Measurements from ENCODE around the gene CD9. TPM values are rescaled to one million over a fixed set of nuclear protein-coding genes. Genes with fewer than 3 reads are reported as not detected.

The CD9 gene
- total and polyA plus RNA-seq, 2 experiments from 2014 or later: 14.7 to 15.8 TPM

DNA sequence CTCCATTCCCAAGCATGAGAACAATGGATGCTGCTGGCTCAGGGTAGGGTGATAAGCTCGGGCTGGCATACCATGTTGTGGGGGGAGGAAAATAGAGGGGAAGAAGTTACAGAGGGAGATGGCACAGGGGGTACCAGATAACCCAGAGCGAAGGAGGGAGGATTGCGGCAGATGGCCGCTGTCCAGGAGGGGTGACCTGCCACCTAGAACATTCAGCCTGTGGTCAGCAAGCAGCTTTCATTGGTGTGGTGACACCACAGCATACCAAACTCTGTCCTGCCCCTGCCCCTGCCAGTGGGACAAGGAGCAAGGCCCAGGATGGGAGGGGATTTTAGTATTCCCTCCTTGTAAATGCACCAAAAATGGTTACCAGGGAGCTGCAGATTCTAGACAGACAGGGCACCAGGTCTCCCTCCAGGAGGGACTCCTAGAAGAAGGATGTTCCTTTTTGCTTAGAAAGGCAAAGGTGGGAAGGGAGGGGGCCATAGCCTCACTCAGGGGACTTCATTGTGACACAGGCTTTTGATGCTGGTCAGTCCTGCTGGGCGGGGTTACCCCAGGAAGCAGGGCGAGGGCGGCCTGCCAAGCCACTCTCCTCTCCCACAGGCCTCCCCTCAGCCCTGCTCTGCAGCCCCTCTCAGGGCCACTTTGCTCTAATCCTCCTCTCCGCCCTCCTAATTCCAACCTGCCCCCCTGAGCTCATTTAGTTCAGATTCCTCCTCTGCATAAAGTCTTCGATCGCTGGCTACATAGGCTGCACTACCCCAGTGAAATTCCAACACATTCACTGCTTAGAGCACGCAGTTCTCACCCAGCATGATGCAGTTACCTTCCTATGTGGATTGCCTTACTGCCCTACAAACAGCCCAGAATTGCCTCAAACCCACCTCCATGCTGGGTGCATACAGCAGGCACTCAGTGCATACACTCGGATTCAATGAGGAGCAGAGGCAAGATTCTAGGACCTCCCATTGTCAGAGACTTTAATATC is 74.3 kb downstream of the CD9 start:
- DNase-seq (ENCODE audit: low read depth in 1 of 2, low spot score in 1 of 2): no peak
- Histone ChIP-seq H3K4me1 (ENCODE audit: low read depth) (peaks cover 12% of the 10 kb centered on the region), H3K27me3 (peaks cover 6% of the 10 kb centered on the region), H3K4me3 (no peak overlapping the region), H3K27ac (no peak overlapping the region), H3K9me3 (ENCODE audit: low read depth) (no peaks in the 10 kb centered on the region), H3K36me3 (no peaks in the 10 kb centered on the region)
- TF ChIP-seq, protein P1, sequence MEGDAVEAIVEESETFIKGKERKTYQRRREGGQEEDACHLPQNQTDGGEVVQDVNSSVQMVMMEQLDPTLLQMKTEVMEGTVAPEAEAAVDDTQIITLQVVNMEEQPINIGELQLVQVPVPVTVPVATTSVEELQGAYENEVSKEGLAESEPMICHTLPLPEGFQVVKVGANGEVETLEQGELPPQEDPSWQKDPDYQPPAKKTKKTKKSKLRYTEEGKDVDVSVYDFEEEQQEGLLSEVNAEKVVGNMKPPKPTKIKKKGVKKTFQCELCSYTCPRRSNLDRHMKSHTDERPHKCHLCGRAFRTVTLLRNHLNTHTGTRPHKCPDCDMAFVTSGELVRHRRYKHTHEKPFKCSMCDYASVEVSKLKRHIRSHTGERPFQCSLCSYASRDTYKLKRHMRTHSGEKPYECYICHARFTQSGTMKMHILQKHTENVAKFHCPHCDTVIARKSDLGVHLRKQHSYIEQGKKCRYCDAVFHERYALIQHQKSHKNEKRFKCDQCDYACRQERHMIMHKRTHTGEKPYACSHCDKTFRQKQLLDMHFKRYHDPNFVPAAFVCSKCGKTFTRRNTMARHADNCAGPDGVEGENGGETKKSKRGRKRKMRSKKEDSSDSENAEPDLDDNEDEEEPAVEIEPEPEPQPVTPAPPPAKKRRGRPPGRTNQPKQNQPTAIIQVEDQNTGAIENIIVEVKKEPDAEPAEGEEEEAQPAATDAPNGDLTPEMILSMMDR (IDR thresholded peaks at IDR 0.05; ENCODE audit: low read depth, low read length): no peak

DNA sequence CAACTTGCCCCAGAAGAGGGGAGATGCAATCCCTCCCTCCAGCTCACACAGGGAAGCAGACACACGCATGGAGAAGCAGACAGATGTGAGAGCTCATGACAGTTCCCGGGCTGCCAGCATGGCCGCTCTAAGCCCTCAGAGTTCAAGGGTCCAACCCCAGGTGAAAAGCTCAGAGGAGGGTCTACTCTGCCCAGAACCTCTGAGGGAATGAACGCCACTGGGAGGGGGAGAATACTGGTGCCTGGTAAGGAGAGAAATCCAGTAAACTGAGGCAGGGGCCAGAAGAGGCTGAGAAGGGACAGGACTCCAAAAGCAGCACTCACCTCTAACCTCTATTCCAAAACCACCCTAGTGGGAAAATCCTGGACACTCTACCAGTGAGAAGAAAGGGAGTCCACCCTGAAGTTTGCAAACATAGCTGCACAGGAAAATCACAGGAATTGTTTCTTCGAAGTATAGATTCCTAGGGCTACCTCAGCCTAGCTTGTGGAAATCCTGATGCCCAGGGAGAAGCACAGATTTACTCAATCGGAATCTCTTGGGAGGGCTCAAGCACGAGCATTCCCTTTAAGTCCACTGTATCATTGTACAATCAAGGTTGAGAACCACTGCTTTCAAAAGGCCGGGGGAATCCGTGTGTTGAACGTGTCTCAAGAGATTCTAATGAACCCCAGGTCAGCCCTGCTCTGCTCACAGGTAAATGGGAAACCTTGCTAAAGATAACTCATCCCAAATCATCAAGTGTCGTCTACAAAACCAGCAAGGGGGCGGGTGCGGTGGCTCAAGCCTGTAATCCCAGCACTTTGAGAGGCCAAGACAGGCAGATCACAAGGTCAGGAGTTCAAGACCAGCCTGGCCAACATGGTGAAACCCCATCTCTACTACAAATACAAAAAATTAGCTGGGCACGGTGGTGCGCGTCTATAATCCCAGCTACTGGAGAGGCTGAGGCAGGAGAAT is 76.0 kb downstream of the CD9 start:
- no peaks in the 10 kb centered on the region for H3K9me3 ChIP-seq (ENCODE audit: low read depth)
- H3K36me3 ChIP-seq: no peaks in the 10 kb centered on the region
- peaks cover 12% of the 10 kb centered on the region for H3K4me1 ChIP-seq (ENCODE audit: low read depth)
- peaks cover 7% of the 10 kb centered on the region for H3K27me3 ChIP-seq
- H3K27ac ChIP-seq: no peak overlapping the region
- H3K4me3 ChIP-seq: no peak overlapping the region
- TF ChIP-seq, protein P1 (IDR thresholded peaks at IDR 0.05; ENCODE audit: low read depth, low read length): no peak
- no peak for DNase-seq (ENCODE audit: low read depth in 1 of 2, low spot score in 1 of 2)

- TF ChIP-seq, protein P1 (IDR thresholded peaks at IDR 0.05; ENCODE audit: low read depth, low read length): no peak
- H3K4me1 ChIP-seq (ENCODE audit: low read depth): peaks cover 12% of the 10 kb centered on the region
- H3K27ac ChIP-seq: no peak overlapping the region
- H3K4me3 ChIP-seq: no peak overlapping the region
- H3K9me3 ChIP-seq (ENCODE audit: low read depth): no peaks in the 10 kb centered on the region
- no peak for DNase-seq (ENCODE audit: low read depth in 1 of 2, low spot score in 1 of 2)
- H3K36me3 ChIP-seq: no peaks in the 10 kb centered on the region
- H3K27me3 ChIP-seq: peaks cover 7% of the 10 kb centered on the region
These were observed 76.9 kb downstream of the CD9 start for GRCh38 chr12:6276956-6277620.

DNA sequence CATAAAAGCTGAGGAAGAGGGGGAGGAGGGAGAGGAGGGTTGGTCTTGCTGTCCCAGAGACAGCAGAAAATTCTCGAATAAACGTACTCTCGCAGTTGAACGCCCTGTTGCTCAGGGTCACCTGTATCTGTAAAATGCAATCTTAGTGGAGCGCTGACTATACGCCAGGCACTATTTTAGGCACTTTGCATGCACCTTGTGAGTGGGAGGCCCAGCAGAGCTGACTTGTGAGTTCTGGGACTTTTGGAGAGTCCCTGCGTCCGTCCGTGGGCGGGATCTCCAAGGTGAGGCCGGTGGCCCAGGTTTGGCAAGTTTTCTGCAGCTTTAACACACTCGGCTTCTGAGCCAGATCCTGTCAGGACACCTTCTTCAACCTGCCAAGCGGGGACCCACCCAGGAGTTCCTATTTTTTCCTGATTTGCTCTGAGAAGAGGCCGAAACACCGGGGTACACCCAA is 77.8 kb downstream of the CD9 start:
- H3K4me1 ChIP-seq (ENCODE audit: low read depth): peaks cover 7% of the 10 kb centered on the region
- H3K27ac ChIP-seq: no peak overlapping the region
- H3K4me3 ChIP-seq: peak overlapping the region; percentile 41
- TF ChIP-seq, protein P1 (IDR thresholded peaks at IDR 0.05; ENCODE audit: low read depth, low read length): no peak
- no peaks in the 10 kb centered on the region for H3K36me3 ChIP-seq
- H3K9me3 ChIP-seq (ENCODE audit: low read depth): no peaks in the 10 kb centered on the region
- H3K27me3 ChIP-seq: peaks cover 7% of the 10 kb centered on the region
- no peak for DNase-seq (ENCODE audit: low read depth in 1 of 2, low spot score in 1 of 2)

Measured in cardiac muscle cell (in vitro differentiated cells and primary cell).